ENCODE data around the gene SPRTN. TPM values are rescaled to one million over a fixed set of nuclear protein-coding genes. Genes with fewer than 3 reads are reported as not detected.

SPRTN gene
- total RNA-seq, result 1 to 10 TPM; 7.8 to 8.9 TPM
- polyA plus RNA-seq, result 1 to 10 TPM; 2.1 to 5.1 TPM

- under 1% methylated on average over 43 of the region's 43 CpGs for WGBS
- peaks cover 7 to 49% (median 42%) of the 10 kb centered on the region in 4 donors for H3K4me1 ChIP-seq (ENCODE audit: control insufficient read depth in 4 of 4, insufficient read depth in 4 of 4, low read length in 3 of 4)
- H3K27me3 ChIP-seq (ENCODE audit: control insufficient read depth in 4 of 4, insufficient read depth in 4 of 4, low read length in 3 of 4), result no peaks in the 10 kb centered on the region
- peak within 1 kb of the TSS; percentile 84 to 92 for H3K27ac ChIP-seq (ENCODE audit: low read depth in 1 of 2, low read length in 2 of 2)
- peak within 1 kb of the TSS; percentile 79 to 85 for H3K9ac ChIP-seq (ENCODE audit: low read depth in 1 of 2, low read length in 2 of 2)
- peak within 1 kb of the TSS; percentile 77 to 96 (median 95) for H3K4me3 ChIP-seq (ENCODE audit: low read depth in 1 of 3, low read length in 3 of 3)
- no peaks in the 10 kb centered on the region for H3K36me3 ChIP-seq (ENCODE audit: control insufficient read depth in 4 of 4, insufficient read depth in 3 of 4, low read depth in 1 of 4, low read length in 3 of 4)
- DNase-seq (ENCODE audit: low spot score), result no peak
- H3K9me3 ChIP-seq (ENCODE audit: control insufficient read depth in 4 of 4, low read length in 3 of 4), result no peaks in the 10 kb centered on the region
- no peak for TF ChIP-seq CTCF (IDR thresholded peaks at IDR 0.05; ENCODE audit: low read depth, low read length, missing input control)
- no peak for TF ChIP-seq MAX (IDR thresholded peaks at IDR 0.05)
- TF ChIP-seq HNF4G (IDR thresholded peaks at IDR 0.05), result no peak
- TF ChIP-seq NR2F2 (IDR thresholded peaks at IDR 0.05), result no peak
- TF ChIP-seq ATF3 (IDR thresholded peaks at IDR 0.05), result peak; percentile 4
- no peak for TF ChIP-seq FOXA2 (IDR thresholded peaks at IDR 0.05)
Measured at GRCh38 chr1:231338270-231339128, at the start of gene SPRTN. SPRTN (plus strand) TSS chr1:231338293; CDS start chr1:231338384, 91 bp downstream.

- no peaks in the 10 kb centered on the region for H3K4me1 ChIP-seq (ENCODE audit: control insufficient read depth in 4 of 4, insufficient read depth in 4 of 4, low read length in 3 of 4)
- H3K4me3 ChIP-seq (ENCODE audit: low read depth in 1 of 3, low read length in 3 of 3), result no peak overlapping the region
- no peak overlapping the region for H3K27ac ChIP-seq (ENCODE audit: low read depth in 1 of 2, low read length in 2 of 2)
- H3K9ac ChIP-seq (ENCODE audit: low read depth in 1 of 2, low read length in 2 of 2), result no peak overlapping the region
- TF ChIP-seq TAF1 (conservative IDR thresholded peaks at IDR 0.05), result no peak
- no peak for TF ChIP-seq YY1 (IDR thresholded peaks at IDR 0.05)
- TF ChIP-seq ATF3 (IDR thresholded peaks at IDR 0.05), result no peak
- TF ChIP-seq NR2F2 (IDR thresholded peaks at IDR 0.05), result no peak
- TF ChIP-seq RAD21 (IDR thresholded peaks at IDR 0.05), result no peak
- no peak for TF ChIP-seq CTCF (IDR thresholded peaks at IDR 0.05; ENCODE audit: low read depth, low read length, missing input control)
- no peak for TF ChIP-seq JUND (IDR thresholded peaks at IDR 0.05)
- no peak for TF ChIP-seq HNF4A (conservative IDR thresholded peaks at IDR 0.05)
- TF ChIP-seq REST (IDR thresholded peaks at IDR 0.05), result no peak
- TF ChIP-seq HNF4G (IDR thresholded peaks at IDR 0.05), result no peak
- TF ChIP-seq EGR1 (IDR thresholded peaks at IDR 0.05; ENCODE audit: low read depth in 2 of 2), result no peak
- no peak for TF ChIP-seq MAX (IDR thresholded peaks at IDR 0.05)
- no peak for TF ChIP-seq ZBTB33 (IDR thresholded peaks at IDR 0.05)
- no peaks in the 10 kb centered on the region for H3K36me3 ChIP-seq (ENCODE audit: control insufficient read depth in 4 of 4, insufficient read depth in 3 of 4, low read depth in 1 of 4, low read length in 3 of 4)
- H3K27me3 ChIP-seq (ENCODE audit: control insufficient read depth in 4 of 4, insufficient read depth in 4 of 4, low read length in 3 of 4), result no peaks in the 10 kb centered on the region
- 96% methylated on average over 4 of the region's 4 CpGs for WGBS
- no peaks in the 10 kb centered on the region for H3K9me3 ChIP-seq (ENCODE audit: control insufficient read depth in 4 of 4, low read length in 3 of 4)
- no peak for DNase-seq (ENCODE audit: low spot score)
Measured at GRCh38 chr1:231295938-231296337, 42.2 kb upstream of the SPRTN start.
